Esophagus squamous epithelium (tissue), 5 donors: ENCODE measurements around the gene HRCT1. TPM values are rescaled to one million over a fixed set of nuclear protein-coding genes. Genes with fewer than 3 reads are reported as not detected.
A peak's percentile ranks its signal among the peaks of the same experiment; 100 is the strongest.

Experiments
- DNase-seq: peaks from one replicate; lab custom pipeline; 2025; lab: John Stamatoyannopoulos, UW
- H3K27ac ChIP-seq, 4 donors: fragments of 200-600 bp; sonication (generic); one replicate each; pipeline ENCODE4 v1.5.1; 2016 to 2019; ENCODE audit warnings: mild to moderate bottlenecking in 1 of 4
- H3K27me3 ChIP-seq, 4 donors: fragments of 200-600 bp; sonication (generic); 1 replicate in 3 of 4; 2 replicates in 1 of 4; pipeline versions ENCODE4 v1.5.1 to v1.6.0; 2017 to 2021; ENCODE audit warnings: antibody characterized with exemption in 1 of 4
- H3K36me3 ChIP-seq, 3 donors: fragments of 200-600 bp; sonication (generic); one replicate each; pipeline ENCODE4 v1.5.1; 2016 to 2019
- H3K4me1 ChIP-seq, 3 donors: fragments of 200-600 bp; sonication (generic); one replicate each; pipeline ENCODE4 v1.5.1; 2017 to 2019
- H3K4me3 ChIP-seq, 4 donors: fragments of 200-600 bp; sonication (generic); 1 replicate in 3 of 4; 2 replicates in 1 of 4; pipeline ENCODE4 v1.5.1; 2016 to 2019; ENCODE audit warnings: mild to moderate bottlenecking in 2 of 4, moderate library complexity in 1 of 4
- H3K9me3 ChIP-seq, 3 donors: fragments of 200-600 bp; sonication (generic); one replicate each; pipeline ENCODE4 v1.5.1; 2016 to 2019
- CTCF ChIP-seq, 6 experiments: fragments of 450-650 bp in 4 of 6; fragments of 200-600 bp in 2 of 6; sonication (generic) in 2 of 6; IDR thresholded peaks; one replicate each; pipeline ENCODE4 v1.5.1; 2016 to 2019; ENCODE audit warnings: antibody characterized with exemption in 6 of 6, mild to moderate bottlenecking in 4 of 6, moderate library complexity in 4 of 6
- POLR2A ChIP-seq, 4 donors: fragments of 450-650 bp; IDR thresholded peaks; one replicate each; pipeline ENCODE4 v1.6.1; 2017; ENCODE audit warnings: antibody characterized with exemption in 4 of 4, mild to moderate bottlenecking in 4 of 4, moderate library complexity in 3 of 4
- WGBS, 2 donors: methylation state at CpG; one replicate each; pipeline ENCODE4 v1.1.5; 2018; 5-methylcytosine and 5-hydroxymethylcytosine counted together
- intact Hi-C: fragments of 100-400 bp; cut with DNase I; formaldehyde crosslinking; loops from one replicate; pipeline ENCODE4 v1.15.0; 2022
- total RNA-seq, 4 donors: library from RNA; depleted of rRNA; stranded (reverse); fragments of >200 nt; gene quantifications; one replicate each; pipeline ENCODE4 v1.1.0, GENCODE V29; 2016
- donor health status: DM: yes; HTN: yes; CAD: no.

HRCT1 gene
- total RNA-seq, 4 donors from 2014 or later: 0.70 to 4.6 TPM; not detected in 2

- Histone ChIP-seq H3K9me3 (no peaks in the 10 kb centered on the region), H3K27ac (no peak overlapping the region), H3K27me3 (peaks cover 0 to 32% (median 0%) of the 10 kb centered on the region in 4 donors), H3K36me3 (no peaks in the 10 kb centered on the region), H3K4me1 (no peaks in the 10 kb centered on the region), H3K4me3 (no peak overlapping the region)
- intact Hi-C loops: no loop called here
- TF ChIP-seq CTCF (IDR thresholded peaks at IDR 0.05): no peak
- no peak for TF ChIP-seq POLR2A (IDR thresholded peaks at IDR 0.05)
- no peak for DNase-seq
- 57 to 69% methylated on average over 6 of the region's 6 CpGs for WGBS, 2 donors
Measured at GRCh38 chr9:35952526-35953191, 46.7 kb downstream of the HRCT1 start.

- WGBS, 2 donors: 11 to 12% methylated on average over 6 of the region's 6 CpGs
- no peaks in the 10 kb centered on the region for H3K4me1 ChIP-seq
- H3K4me3 ChIP-seq: no peak overlapping the region
- no peaks in the 10 kb centered on the region for H3K9me3 ChIP-seq
- H3K27me3 ChIP-seq: peaks cover 0 to 40% (median 0%) of the 10 kb centered on the region in 4 donors
- TF ChIP-seq POLR2A (IDR thresholded peaks at IDR 0.05) (no peak), CTCF (IDR thresholded peaks at IDR 0.05) (peak; percentile 59 to 83 (median 74))
- no peak overlapping the region for H3K27ac ChIP-seq
- no peak for DNase-seq
- H3K36me3 ChIP-seq: no peaks in the 10 kb centered on the region
- intact Hi-C loops: loop anchor here (5.0 kb wide), 1 partner anchor 67 kb away; no protein-coding TSS in a partner anchor
Measured at GRCh38 chr9:35954942-35955546, 49.0 kb downstream of the HRCT1 start.

- TF ChIP-seq CTCF (IDR thresholded peaks at IDR 0.05) (no peak), POLR2A (IDR thresholded peaks at IDR 0.05) (no peak)
- Histone ChIP-seq H3K27me3 (peaks cover 0 to 46% (median 0%) of the 10 kb centered on the region in 4 donors), H3K36me3 (no peaks in the 10 kb centered on the region), H3K4me1 (no peaks in the 10 kb centered on the region), H3K4me3 (no peak overlapping the region), H3K9me3 (no peaks in the 10 kb centered on the region), H3K27ac (no peak overlapping the region)
- DNase-seq: no peak
- 62 to 66% methylated on average over 5 of the region's 5 CpGs for WGBS, 2 donors
- intact Hi-C loops: loop anchor here (5.0 kb wide), 1 partner anchor 66 kb away; no protein-coding TSS in a partner anchor
Measured at GRCh38 chr9:35956651-35957050, 50.6 kb downstream of the HRCT1 start.

Other genes with a start within 250 kb of the HRCT1 start
- 1,000 to 10,000 TPM in 3 of 4 donors, 100 to 1,000 TPM in 1; 759 to 4,621 (median 3,503) TPM for gene RMRP, start 248.2 kb upstream of the HRCT1 start, total RNA-seq
- 10 to 100 TPM in 3 of 4 donors, 1 to 10 TPM in 1; 6.6 to 19.6 (median 14.2) TPM for gene CCDC107, start 247.9 kb upstream of the HRCT1 start, total RNA-seq
- gene ARHGEF39, start 241.0 kb upstream of the HRCT1 start, total RNA-seq: 10 to 100 TPM in 1 of 4 donors, 1 to 10 TPM in 3; 1.3 to 17.5 (median 5.1) TPM
- 1 to 10 TPM in 1 of 4 donors, not detected in 3; 2.2 TPM for gene CA9, start 232.3 kb upstream of the HRCT1 start, total RNA-seq
- 1,000 to 10,000 TPM in 1 of 4 donors, 100 to 1,000 TPM in 2, 10 to 100 TPM in 1; 80.8 to 1,148 (median 217) TPM for gene TPM2, start 216.3 kb upstream of the HRCT1 start, total RNA-seq
- gene TLN1, start 174.0 kb upstream of the HRCT1 start, total RNA-seq: 100 to 1,000 TPM in 2 of 4 donors, 10 to 100 TPM in 2; 94.7 to 233 (median 112) TPM
- 10 to 100 TPM; 10.5 to 24.2 (median 19.2) TPM for gene CREB3, start 173.5 kb upstream of the HRCT1 start, total RNA-seq
- 10 to 100 TPM; 14.1 to 61.8 (median 42.0) TPM for gene GBA2, start 157.0 kb upstream of the HRCT1 start, total RNA-seq
- 10 to 100 TPM in 3 of 4 donors, 1 to 10 TPM in 1; 8.0 to 17.5 (median 11.6) TPM for gene RGP1, start 156.9 kb upstream of the HRCT1 start, total RNA-seq
- not detected for gene MSMP, start 151.9 kb upstream of the HRCT1 start, total RNA-seq
- gene NPR2, start 114.6 kb upstream of the HRCT1 start, total RNA-seq: 10 to 100 TPM in 1 of 4 donors, 1 to 10 TPM in 1, under 1 TPM in 2; 0.08 to 12.2 (median 1.8) TPM
- gene SPAG8, start 93.9 kb upstream of the HRCT1 start, total RNA-seq: not detected
- gene HINT2, start 91.2 kb upstream of the HRCT1 start, total RNA-seq: 10 to 100 TPM; 13.2 to 34.9 (median 19.5) TPM
- not detected for gene FAM221B, start 77.5 kb upstream of the HRCT1 start, total RNA-seq
- 1 to 10 TPM in 2 of 4 donors, under 1 TPM in 2; 0.35 to 4.8 (median 1.4) TPM for gene TMEM8B, start 77.0 kb upstream of the HRCT1 start, total RNA-seq
- not detected for gene OR13J1, start 35.8 kb upstream of the HRCT1 start, total RNA-seq
- 1 to 10 TPM in 1 of 4 donors, under 1 TPM in 1, not detected in 2; 0.22 to 1.1 TPM for gene SPAAR, start 3.3 kb downstream of the HRCT1 start, total RNA-seq
- not detected for gene OR2S2, start 52.0 kb downstream of the HRCT1 start, total RNA-seq
- gene RECK, start 130.7 kb downstream of the HRCT1 start, total RNA-seq: 10 to 100 TPM in 1 of 4 donors, 1 to 10 TPM in 1, under 1 TPM in 2; 0.23 to 16.2 (median 1.9) TPM
- 10 to 100 TPM in 1 of 4 donors, 1 to 10 TPM in 2, under 1 TPM in 1; 0.61 to 13.4 (median 6.0) TPM for gene GLIPR2, start 230.5 kb downstream of the HRCT1 start, total RNA-seq